WTC11 (cell line): ENCODE data around the gene SMAD9. TPM values are rescaled to one million over a fixed set of nuclear protein-coding genes. Genes with fewer than 3 reads are reported as not detected.

Experiments used
- ATAC-seq: fragments of 200-7000 bp; cut with Tn5 transposase; 2 replicates; pipeline ENCODE4 v1.10.0; 2021; ENCODE audit warnings: mild to moderate bottlenecking, moderate library complexity
- CTCF ChIA-PET: fragments of 300-600 bp; sonication (Branson Sonifier 250); formaldehyde crosslinking; loops from one replicate; lab custom pipeline; 2021; ENCODE audit warnings: antibody characterized with exemption; lab: Charles Lee
- POLR2A ChIA-PET: fragments of 350-600 bp; sonication (Branson Sonifier 250); formaldehyde crosslinking; loops from one replicate; lab custom pipeline; 2021; ENCODE audit warnings: antibody characterized with exemption; lab: Charles Lee
- DNase-seq: peaks from one replicate; pipeline ENCODE4 v3.0.0; 2021; ENCODE audit warnings: low spot score
- H3K27ac Mint-ChIP-seq: 2 replicates; pipeline ENCODE4 v1.8.0; 2021; ENCODE audit warnings: mixed read lengths
- H3K27me3 Mint-ChIP-seq: 2 replicates; pipeline ENCODE4 v1.8.0; 2021; ENCODE audit warnings: low read depth, mild to moderate bottlenecking, moderate library complexity, mixed read lengths
- H3K36me3 Mint-ChIP-seq: 2 replicates; pipeline ENCODE4 v1.8.0; 2021; ENCODE audit warnings: mixed read lengths
- H3K4me1 Mint-ChIP-seq: 2 replicates; pipeline ENCODE4 v1.8.0; 2022; ENCODE audit warnings: mixed read lengths
- H3K4me3 Mint-ChIP-seq: 2 replicates; pipeline ENCODE4 v1.8.0; 2021; ENCODE audit warnings: mild to moderate bottlenecking, moderate library complexity, mixed read lengths
- H3K9me3 Mint-ChIP-seq: 2 replicates; pipeline ENCODE4 v1.8.0; 2021; ENCODE audit warnings: mixed read lengths
- CBFB ChIP-seq: sonication (generic); formaldehyde crosslinking; IDR thresholded peaks from 2 replicates; pipeline ENCODE4 v1.8.1; 2022; ENCODE audit warnings: mild to moderate bottlenecking, low read depth, missing genetic modification reagents
- E2F4 ChIP-seq: sonication (generic); formaldehyde crosslinking; IDR thresholded peaks from 2 replicates; pipeline ENCODE4 v1.8.1; 2022; ENCODE audit warnings: low read depth, mild to moderate bottlenecking, moderate library complexity, missing genetic modification reagents, borderline replicate concordance
- ETV6 ChIP-seq: sonication (generic); formaldehyde crosslinking; IDR thresholded peaks from 2 replicates; pipeline ENCODE4 v1.8.1; 2022; ENCODE audit warnings: mild to moderate bottlenecking, missing genetic modification reagents
- FOXK1 ChIP-seq: sonication (generic); formaldehyde crosslinking; IDR thresholded peaks from 2 replicates; pipeline ENCODE4 v1.8.0; 2022; ENCODE audit warnings: mild to moderate bottlenecking, moderate library complexity, missing genetic modification reagents
- FOXP4 ChIP-seq: sonication (generic); formaldehyde crosslinking; IDR thresholded peaks from 2 replicates; pipeline ENCODE4 v1.8.0; 2022; ENCODE audit warnings: mild to moderate bottlenecking, missing genetic modification reagents
- GABPB1 ChIP-seq: sonication (generic); formaldehyde crosslinking; IDR thresholded peaks from 2 replicates; pipeline ENCODE4 v1.8.1; 2023; ENCODE audit warnings: mild to moderate bottlenecking, missing genetic modification reagents
- HMGA2 ChIP-seq: fragments of 250-450 bp; sonication (Bioruptor Pico); IDR thresholded peaks from 2 replicates; pipeline ENCODE4 v1.4.0; 2021; ENCODE audit warnings: mild to moderate bottlenecking, moderate library complexity
- OVOL2 ChIP-seq: fragments of 250-450 bp; sonication (Bioruptor Pico); IDR thresholded peaks from 2 replicates; pipeline ENCODE4 v1.9.0; 2021; ENCODE audit warnings: mild to moderate bottlenecking, borderline replicate concordance
- RORB ChIP-seq: fragments of 250-450 bp; sonication (Bioruptor Pico); IDR thresholded peaks from 2 replicates; pipeline ENCODE4 v1.9.0; 2021; ENCODE audit warnings: mild to moderate bottlenecking
- SMAD3 ChIP-seq: sonication (generic); formaldehyde crosslinking; IDR thresholded peaks from 2 replicates; pipeline ENCODE4 v1.8.0; 2022; ENCODE audit warnings: missing genetic modification reagents, mild to moderate bottlenecking, borderline replicate concordance
- TCF7 ChIP-seq: sonication (generic); formaldehyde crosslinking; IDR thresholded peaks from 2 replicates; pipeline ENCODE4 v1.8.0; 2022; ENCODE audit warnings: mild to moderate bottlenecking, low read depth, missing genetic modification reagents, moderate library complexity
- TP53 ChIP-seq: sonication (generic); formaldehyde crosslinking; IDR thresholded peaks from 2 replicates; pipeline ENCODE4 v1.8.1; 2023; ENCODE audit warnings: mild to moderate bottlenecking, missing genetic modification reagents
- ZBTB43 ChIP-seq: sonication (generic); formaldehyde crosslinking; IDR thresholded peaks from 2 replicates; pipeline ENCODE4 v1.8.1; 2023; ENCODE audit warnings: mild to moderate bottlenecking, missing genetic modification reagents
- ZMAT4 ChIP-seq: fragments of 250-450 bp; sonication (Bioruptor Pico); IDR thresholded peaks from 2 replicates; pipeline ENCODE4 v1.9.0; 2021; ENCODE audit warnings: mild to moderate bottlenecking
- ZNF121 ChIP-seq: sonication (generic); formaldehyde crosslinking; IDR thresholded peaks from 2 replicates; pipeline ENCODE4 v1.8.0; 2023; ENCODE audit warnings: missing genetic modification reagents
- ZNF396 ChIP-seq: fragments of 250-450 bp; sonication (Bioruptor Pico); IDR thresholded peaks from 2 replicates; pipeline ENCODE4 v1.8.0; 2021; ENCODE audit warnings: mild to moderate bottlenecking, moderate library complexity, borderline replicate concordance
- ZNF423 ChIP-seq: fragments of 250-450 bp; sonication (Bioruptor Pico); IDR thresholded peaks from 2 replicates; pipeline ENCODE4 v2.1.2; 2022; ENCODE audit warnings: mild to moderate bottlenecking, moderate library complexity
- total RNA-seq: library from RNA; stranded (reverse); gene quantifications from 3 replicates; pipeline ENCODE4 v1.2.3, GENCODE V29; 2021
- TF ChIP-seq, protein P1 (sequence below): sonication (generic); formaldehyde crosslinking; IDR thresholded peaks from 2 replicates; pipeline ENCODE4 v1.8.0; 2022; ENCODE audit warnings: mild to moderate bottlenecking, missing genetic modification reagents
- TF ChIP-seq, protein P2 (sequence below): sonication (generic); formaldehyde crosslinking; IDR thresholded peaks from 2 replicates; pipeline ENCODE4 v1.8.0; 2023; ENCODE audit warnings: missing genetic modification reagents, mild to moderate bottlenecking, borderline replicate concordance

SMAD9 gene
- total RNA-seq, 1 experiment from 2014 or later, result 1.2 TPM

GRCh38 chr13:36912973-36913372, 7.1 kb downstream of the SMAD9 start:
- no peak overlapping the region for H3K27ac Mint-ChIP-seq
- no peak for DNase-seq
- H3K27me3 Mint-ChIP-seq, result peaks cover 18% of the 10 kb centered on the region
- POLR2A ChIA-PET, result no interaction called here
- no peaks in the 10 kb centered on the region for H3K9me3 Mint-ChIP-seq
- CTCF ChIA-PET, result no interaction called here
- TF ChIP-seq FOXK1 (CRISPR knock-in tag) (no peak), ZNF396 (CRISPR knock-in tag) (no peak), GABPB1 (no peak), ZBTB43 (CRISPR knock-in tag) (no peak), RORB (CRISPR knock-in tag) (no peak), ETV6 (CRISPR knock-in tag) (no peak), ZNF423 (no peak), TP53 (CRISPR knock-in tag) (no peak), FOXP4 (CRISPR knock-in tag) (no peak), HMGA2 (no peak), SMAD3 (CRISPR knock-in tag) (no peak), OVOL2 (CRISPR knock-in tag) (no peak), ZNF121 (CRISPR knock-in tag) (no peak), E2F4 (CRISPR knock-in tag) (no peak), CBFB (no peak), TCF7 (CRISPR knock-in tag) (no peak), ZMAT4 (no peak)
- TF ChIP-seq, protein P1, sequence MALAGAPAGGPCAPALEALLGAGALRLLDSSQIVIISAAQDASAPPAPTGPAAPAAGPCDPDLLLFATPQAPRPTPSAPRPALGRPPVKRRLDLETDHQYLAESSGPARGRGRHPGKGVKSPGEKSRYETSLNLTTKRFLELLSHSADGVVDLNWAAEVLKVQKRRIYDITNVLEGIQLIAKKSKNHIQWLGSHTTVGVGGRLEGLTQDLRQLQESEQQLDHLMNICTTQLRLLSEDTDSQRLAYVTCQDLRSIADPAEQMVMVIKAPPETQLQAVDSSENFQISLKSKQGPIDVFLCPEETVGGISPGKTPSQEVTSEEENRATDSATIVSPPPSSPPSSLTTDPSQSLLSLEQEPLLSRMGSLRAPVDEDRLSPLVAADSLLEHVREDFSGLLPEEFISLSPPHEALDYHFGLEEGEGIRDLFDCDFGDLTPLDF, result no peak
- TF ChIP-seq, protein P2, sequence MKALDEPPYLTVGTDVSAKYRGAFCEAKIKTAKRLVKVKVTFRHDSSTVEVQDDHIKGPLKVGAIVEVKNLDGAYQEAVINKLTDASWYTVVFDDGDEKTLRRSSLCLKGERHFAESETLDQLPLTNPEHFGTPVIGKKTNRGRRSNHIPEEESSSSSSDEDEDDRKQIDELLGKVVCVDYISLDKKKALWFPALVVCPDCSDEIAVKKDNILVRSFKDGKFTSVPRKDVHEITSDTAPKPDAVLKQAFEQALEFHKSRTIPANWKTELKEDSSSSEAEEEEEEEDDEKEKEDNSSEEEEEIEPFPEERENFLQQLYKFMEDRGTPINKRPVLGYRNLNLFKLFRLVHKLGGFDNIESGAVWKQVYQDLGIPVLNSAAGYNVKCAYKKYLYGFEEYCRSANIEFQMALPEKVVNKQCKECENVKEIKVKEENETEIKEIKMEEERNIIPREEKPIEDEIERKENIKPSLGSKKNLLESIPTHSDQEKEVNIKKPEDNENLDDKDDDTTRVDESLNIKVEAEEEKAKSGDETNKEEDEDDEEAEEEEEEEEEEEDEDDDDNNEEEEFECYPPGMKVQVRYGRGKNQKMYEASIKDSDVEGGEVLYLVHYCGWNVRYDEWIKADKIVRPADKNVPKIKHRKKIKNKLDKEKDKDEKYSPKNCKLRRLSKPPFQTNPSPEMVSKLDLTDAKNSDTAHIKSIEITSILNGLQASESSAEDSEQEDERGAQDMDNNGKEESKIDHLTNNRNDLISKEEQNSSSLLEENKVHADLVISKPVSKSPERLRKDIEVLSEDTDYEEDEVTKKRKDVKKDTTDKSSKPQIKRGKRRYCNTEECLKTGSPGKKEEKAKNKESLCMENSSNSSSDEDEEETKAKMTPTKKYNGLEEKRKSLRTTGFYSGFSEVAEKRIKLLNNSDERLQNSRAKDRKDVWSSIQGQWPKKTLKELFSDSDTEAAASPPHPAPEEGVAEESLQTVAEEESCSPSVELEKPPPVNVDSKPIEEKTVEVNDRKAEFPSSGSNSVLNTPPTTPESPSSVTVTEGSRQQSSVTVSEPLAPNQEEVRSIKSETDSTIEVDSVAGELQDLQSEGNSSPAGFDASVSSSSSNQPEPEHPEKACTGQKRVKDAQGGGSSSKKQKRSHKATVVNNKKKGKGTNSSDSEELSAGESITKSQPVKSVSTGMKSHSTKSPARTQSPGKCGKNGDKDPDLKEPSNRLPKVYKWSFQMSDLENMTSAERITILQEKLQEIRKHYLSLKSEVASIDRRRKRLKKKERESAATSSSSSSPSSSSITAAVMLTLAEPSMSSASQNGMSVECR (CRISPR knock-in tag), result no peak
- TF ChIP-seq, all 79 proteins: peak for 0
- Mint-ChIP-seq H3K36me3 (no peaks in the 10 kb centered on the region), H3K4me1 (no peaks in the 10 kb centered on the region), H3K4me3 (no peak overlapping the region)
- no peak for ATAC-seq
